Fibroblast of peridontal ligament (primary cell): ENCODE results near the gene KCTD16.

Experiments
- DNase-seq: peaks from one replicate; pipeline ENCODE4 v3.0.0-alpha.2; 2010; ENCODE audit errors: extremely low read depth

The KCTD16 gene

DNA sequence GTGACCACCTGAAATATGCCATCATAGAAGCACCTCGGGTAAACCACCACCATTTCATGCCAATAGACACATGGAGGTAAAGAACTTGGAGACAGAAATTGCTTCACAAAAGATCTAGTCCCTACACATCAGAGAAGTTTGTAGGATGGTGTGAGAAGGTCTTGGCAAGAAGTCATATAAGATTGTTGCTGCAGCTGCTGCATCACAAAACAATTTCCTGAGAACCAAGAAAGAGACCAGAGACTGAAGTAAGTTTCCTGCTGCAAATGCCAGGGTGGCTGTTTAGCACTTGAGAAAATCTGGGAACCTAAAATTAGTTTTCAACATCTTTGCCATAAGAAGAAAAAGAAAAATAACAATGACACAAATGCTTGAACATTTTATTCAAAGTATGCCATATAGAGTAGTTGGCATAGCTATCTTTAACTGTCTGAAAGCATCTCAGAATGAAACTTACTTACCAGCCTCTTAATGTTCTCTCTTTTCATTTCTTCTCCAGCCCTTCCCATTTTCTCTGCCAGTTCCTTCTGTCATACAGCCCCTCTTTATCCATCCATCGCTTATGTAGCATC, 114.3 kb downstream of the KCTD16 start:
- DNase-seq, result peak; percentile 52

DNA sequence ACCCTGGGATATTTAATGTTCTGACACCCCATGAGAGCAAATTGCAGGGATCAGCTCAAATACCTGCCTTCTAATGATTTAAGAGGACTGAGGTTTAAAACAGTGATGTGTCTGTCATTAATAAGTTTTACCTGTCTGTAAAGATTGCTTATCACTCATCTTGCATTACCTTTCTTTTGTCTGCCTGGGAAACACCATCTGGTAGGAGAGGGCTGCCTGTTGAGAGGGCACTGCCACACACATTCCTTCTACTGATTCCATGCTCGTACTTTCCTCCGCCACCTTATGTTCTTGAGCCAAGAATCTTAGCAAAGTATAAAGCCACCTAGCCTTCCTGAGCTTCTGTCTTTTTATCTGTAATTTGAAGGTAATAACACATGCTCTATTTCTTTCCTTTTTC, 118.6 kb downstream of the KCTD16 start:
- DNase-seq, result no peak

DNA sequence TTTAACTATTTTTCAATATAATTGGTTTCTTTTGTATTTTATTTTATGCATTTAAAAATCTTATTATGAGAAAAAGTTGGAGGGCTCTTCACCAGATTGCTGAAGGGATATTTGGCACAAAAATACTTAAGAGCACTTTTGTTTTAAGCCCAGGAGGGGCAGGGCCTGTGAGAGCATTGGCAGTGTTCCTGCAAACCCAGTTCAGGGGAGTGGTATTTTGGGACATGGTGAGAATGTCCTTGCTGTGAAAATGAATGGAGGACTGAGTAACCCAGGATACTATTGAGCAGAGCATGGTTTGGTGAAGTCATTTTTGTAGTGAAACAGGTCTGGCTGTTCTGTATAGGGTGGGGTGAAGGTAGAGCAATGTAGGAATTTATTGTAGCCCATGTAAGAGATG, 121.4 kb downstream of the KCTD16 start:
- no peak for DNase-seq

DNA sequence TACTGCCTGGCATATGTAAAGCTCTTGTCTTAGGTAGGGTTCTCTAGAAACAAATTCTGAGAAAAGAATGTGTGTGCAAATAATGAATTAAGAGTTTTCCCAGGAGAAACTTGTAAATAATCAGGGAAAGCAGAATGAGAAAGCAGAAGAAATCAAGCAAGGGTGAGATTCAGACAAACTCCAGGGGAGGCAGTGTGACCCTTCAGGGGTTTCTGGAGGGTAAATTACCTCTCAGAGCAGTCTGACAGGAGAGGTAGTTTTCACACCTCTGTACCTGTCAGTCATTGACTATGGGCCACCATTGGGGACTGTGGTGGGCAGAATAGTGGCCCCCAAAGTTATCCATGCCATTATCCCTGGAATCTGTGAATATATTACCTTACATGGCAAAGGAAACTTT, 124.6 kb downstream of the KCTD16 start:
- DNase-seq, result no peak

DNA sequence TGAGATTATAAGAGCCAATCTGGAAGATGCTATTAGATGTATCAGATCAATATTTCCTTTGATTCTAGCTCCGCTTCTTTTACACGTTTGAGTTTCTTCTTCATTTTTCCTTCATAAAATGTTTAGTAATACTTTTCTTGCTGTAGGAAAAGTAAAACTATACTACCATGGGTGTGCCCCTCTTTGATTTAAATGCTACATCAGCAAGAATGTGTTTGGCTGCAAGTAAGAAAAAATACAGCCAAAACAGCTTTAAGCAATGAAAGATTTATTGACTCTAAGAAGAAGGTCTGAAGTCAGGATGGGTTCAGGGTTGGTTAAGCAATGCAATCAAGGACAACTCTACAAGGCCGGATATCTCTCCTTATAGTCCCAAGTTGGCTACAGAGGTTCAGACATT, 126.4 kb downstream of the KCTD16 start:
- DNase-seq, result no peak

DNA sequence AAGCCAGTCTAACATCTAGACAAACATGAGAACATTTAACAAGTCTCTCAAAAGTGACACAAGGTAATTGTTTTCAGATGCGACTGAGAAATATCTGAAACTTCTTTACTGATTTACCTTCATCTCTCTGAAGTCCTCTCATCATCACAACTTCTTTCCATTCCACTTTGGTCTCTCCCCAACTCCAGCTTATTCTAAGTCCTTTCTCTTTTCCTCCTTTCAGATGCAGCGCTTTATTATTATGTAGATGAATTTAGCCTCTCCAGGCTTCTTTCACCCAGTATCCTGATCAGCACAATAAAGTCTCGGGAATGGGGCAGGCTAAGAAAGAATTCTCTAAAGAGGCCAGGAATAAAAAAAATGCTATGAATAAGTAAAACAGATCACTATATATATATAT, 128.0 kb downstream of the KCTD16 start:
- DNase-seq, result no peak

DNA sequence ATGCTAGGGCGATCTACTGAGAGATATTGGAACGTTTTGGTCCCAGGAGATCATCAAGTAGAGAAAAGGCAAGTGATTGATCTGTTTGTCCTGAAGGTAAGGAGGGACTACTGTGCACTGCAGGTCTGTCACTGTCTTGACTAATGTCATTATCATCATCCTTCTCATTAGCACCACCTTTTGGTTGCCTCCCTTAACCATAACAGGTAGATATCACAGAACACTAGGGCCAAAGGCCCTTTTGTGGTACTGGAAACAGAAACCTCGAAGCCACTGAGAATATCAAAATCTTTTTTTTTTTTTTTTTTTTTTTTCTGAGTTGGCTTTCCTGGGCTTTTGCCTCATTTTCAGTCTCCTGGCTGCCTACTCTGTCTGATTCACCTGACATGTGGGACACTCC, 134.0 kb downstream of the KCTD16 start:
- no peak for DNase-seq

DNA sequence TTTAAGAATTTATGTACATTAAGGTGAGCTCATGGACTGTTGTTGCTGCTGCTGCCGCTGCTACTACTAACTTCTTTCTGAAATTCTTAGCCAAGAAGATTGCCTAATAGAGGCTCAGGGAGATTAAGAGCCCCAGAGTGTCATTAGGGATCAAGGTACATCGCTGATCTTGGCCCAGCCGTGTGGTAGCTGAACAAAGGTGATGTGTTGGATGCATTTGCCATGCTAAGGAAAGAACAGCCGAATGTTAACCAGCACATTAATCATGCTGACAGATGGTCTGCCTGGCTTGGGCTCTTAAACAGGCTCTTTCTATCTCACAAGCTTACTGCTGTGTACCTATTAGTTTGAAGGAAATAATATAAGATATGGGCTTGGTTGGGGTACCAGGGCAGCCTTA, 137.1 kb downstream of the KCTD16 start:
- no peak for DNase-seq

DNA sequence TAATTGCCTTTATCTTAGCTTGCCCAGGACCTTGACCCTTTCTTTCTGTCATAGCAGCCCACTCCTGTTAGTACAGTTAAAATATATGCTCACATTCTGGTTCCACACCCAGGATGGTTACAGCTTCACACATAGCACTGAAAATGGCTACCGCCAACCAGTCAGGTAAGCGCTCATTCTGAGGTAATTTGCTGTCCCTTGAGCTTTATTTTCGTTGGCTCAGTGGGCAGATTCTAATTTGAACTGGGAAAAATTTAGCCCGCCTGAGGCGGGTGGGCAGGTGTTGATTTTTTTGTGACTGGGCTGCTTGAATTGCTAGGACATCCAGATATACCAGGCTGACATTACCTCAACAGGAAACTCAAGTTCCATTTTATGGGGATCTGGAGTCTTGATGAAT, 137.5 kb downstream of the KCTD16 start:
- DNase-seq, result no peak

DNA sequence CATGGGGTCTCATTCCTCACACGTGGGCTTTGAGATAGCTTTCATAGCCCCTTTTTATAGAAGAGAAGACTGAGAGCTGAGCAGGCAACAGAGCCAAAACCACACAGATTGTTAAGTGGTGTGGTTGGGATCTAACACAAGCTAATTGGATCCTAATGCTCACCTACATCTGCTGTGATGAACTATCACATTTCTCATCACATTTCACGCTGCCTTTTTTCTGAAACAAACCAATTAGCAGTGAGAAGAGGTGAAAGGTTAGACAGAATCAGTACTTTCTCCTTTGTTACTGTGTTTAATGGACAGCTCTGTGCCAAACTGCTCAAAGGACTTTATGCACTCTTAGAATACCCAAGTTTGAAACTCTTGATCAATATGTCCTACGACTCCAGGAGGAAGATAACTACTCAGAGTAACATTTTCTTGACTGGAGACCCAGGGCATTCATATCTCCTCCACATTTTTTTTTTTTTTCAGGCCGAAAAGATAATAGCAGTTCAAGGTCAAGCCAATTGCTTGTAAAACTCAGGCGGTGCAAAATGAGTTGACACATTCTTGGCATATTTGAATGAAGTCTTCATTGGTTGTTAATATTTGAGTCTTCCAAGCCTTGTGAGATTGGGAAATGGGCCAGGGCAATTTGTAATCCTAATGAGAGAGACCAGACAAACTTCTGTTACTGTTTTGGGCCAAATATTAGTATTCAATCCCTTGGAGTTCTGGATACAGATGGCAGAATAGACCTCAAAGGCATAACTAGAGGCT, 138.4 kb downstream of the KCTD16 start:
- no peak for DNase-seq

DNA sequence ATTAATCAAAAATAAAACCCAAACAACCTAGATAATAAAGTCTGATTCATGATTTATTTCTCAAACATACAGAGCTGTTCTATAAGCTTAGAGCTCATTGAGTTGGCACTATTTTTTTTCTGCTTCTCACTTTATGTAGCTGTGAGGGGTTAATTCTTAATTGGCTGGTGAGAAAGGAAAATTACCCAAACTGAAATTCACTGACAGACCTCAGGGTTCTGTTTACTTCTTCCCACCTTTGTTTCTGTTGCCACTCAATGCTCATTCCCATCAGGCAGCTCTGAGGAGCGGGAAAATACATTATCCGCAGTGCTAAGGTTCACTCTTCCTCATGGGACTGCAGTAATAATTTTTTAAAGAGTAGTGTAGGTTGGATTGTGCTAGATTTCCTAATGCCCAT, 139.9 kb downstream of the KCTD16 start:
- no peak for DNase-seq

DNA sequence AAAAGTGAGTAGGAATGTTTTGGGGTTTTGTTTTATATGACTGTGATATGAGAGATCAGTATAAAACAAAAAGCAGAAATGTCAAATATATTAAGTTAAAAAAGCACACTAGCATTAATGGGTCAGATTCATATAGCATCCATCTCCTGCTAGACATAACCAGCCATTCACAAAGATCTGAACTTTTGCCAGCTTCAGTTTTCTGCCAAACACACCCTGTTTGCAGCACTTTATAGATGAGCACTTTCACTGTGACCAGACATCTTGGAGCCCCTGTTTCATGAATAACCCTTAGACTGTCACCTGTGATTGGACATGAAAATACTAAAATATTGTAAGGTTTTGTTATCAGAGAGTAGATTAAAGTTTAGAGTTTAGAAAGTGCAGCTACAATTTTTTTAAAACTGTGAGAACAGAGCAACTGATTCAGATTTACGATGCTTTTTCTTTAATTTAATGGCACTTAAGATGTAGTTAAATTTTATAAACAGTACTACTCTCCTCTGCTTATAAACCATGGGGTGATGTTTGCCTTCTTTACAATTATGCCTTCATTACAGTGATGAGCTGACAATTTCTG, 142.6 kb downstream of the KCTD16 start:
- DNase-seq, result no peak

DNA sequence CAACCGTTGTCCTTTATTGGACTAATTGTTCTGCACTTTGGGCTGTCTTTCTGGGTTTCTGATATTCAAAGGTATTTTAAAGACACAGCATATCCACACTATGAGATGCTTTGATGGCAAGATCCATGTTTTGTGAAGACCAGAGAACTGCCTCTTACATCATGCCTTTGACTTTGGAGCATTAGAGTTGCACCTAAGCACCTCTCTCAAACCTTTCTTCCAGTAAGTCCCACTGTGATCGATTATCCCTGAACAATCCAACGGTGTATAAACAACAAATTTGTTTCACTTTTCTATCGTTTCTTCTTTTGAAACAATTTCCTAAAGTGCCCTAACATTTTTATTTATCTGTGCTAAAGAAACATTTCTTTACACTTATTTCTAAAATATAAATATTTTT, 144.4 kb downstream of the KCTD16 start:
- no peak for DNase-seq

DNA sequence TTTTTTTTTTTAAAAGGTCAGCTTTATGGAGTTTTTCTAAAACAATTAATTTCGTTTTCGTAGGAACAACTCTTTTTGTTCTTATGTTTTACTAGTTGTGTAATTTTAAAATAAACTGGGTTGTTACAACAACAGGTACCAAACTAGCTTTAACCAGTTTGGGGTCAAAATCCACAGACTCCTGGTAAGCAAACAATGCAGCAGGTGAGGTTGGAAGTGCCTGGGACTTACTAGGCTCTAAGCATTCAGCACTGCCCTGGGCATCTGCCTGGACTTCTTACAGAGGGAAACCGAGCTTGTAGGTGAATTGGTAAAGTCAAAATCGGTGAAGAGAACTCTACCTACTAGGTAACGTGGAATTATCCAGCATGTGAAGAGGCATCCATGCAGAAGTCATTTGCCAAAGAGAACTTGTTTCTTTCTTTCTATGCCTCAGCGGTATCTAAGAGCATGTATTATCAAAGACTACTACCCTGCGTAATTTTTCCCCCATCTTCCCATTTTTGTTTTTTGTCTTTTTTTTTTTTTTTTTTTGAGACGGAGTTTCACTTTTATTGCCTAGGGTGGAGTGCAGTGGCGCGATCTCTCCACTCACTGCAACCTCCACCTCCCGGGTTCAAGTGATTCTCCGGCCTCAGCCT, 145.4 kb downstream of the KCTD16 start:
- DNase-seq, result no peak

DNA sequence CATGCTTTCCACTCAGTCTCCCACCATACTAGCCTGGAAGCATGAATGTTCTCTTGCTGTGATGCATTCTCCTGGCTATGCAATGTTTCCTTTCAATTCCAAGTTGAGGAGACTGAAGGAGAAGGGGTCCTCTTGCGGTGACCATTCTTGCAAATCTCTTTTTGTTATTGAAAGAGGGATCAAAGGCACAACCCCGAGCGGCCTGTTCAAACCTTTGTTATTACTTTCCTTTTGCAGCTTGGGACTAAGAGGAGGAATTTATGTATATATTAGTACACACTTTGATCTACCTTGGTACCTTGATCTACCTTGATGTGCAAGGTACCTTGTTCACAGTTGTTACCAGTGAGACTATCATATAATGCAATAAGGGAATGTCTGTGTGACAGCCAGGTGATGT, 147.3 kb downstream of the KCTD16 start:
- no peak for DNase-seq

DNA sequence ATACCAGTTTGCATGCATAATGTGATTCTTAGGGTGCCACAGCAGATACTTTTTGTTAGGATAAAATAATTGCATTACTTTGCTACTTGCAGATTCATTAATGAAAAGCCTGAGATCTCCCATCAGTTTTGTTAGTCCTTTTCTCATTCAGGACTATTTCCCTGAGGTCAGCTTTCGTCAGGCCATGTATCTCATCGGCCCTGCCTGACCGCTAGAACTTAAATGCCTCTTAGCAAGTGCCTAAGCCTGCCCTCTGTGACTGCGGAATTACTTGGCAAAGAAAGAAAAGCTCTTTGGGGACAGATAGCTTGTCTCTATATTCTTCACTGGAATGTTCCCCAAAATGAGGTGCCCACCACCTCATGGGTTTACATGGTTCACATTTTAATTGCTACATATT, 147.8 kb downstream of the KCTD16 start:
- DNase-seq, result no peak

DNA sequence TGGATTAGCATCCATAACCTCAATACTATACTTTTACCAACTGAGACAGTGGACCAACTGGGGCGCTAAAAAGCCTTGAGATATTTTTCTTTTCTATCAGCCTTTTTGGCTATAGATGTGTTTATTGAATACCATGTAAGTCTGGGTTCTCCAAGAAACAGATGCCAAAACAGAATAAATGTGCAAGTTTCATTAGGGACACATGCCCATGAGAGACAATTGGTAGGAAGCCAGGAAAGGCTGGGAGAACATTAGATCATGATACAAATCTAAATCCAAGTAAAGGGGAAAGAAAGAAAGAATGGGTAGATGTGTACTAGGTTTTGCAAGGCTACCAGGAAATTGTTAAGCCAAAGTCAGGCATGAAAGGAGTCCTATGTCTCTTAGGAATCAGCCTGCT, 152.5 kb downstream of the KCTD16 start:
- no peak for DNase-seq

DNA sequence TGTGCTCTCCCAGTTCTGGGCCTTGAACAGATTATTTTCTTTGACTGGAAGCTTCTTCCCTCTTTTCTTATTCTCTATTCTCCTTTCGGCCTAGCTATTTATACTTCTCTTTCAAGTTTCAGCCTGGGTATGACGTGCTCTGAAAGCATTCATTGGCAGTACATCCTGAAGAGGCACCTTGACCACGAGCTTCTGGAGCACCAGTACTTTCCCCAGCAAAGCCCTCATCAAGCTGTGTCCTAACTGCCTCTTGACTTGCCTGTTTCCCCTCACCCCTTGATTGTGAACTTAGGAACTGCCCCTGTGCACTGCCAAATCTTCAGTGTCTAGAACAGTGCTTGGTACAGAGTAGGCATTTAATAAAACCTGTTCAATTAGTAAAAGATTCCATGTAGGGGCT, 154.9 kb downstream of the KCTD16 start:
- no peak for DNase-seq

DNA sequence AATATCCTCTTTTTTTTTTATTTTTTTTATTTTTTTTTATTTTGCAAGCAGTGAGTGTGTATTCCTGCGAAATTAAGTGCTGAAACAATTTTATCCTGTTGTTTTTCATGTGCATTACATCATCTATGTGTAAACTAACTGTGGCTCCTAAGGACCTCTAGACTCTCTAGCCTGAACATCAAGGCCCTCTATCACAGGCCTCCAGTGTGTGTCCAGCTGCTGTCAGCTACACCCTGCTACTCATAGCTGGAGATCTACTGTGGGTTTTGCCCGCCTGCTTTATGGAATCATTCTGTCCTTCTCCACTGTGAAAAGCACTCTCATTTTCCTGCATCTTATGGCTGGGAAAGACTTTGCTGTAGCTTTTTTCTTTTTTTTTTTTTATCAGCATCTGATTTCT, 157.8 kb downstream of the KCTD16 start:
- no peak for DNase-seq

DNA sequence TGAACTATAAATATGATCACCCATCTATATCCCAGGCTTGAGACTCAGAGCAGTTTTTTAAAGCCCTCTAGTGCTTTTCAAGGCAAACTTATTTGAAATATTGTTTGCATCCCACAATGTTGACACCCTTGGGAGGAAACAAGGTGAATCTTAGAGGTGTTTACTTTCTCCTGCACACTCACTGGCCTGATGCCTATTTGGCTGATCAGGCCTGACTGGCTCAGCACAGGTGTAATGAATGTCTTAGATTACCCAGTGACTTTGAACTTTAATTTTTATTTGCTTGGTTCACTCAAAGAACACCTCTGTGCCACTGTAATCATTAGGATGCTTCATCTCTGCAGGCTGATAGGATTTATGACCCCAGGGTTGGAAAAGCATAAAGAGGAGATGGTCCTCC, 158.3 kb downstream of the KCTD16 start:
- DNase-seq, result no peak

DNA sequence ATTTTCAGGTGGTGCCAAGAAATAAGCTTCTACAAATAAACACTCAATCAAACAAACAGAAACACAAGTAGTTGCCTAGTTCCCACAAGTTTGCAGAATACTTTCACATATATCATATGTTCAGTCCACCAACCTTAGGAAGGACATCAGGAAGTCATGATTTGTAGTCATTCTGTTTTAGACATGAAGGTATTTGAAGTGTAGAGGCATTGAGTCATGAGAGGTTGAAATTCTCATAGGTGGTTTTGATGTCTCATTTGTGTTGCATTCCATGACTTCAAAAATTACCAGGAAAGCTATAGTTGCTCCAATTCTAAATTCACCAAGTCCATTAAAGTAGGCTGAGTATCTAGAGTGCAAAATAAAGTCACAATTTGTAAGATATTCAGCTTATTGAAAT, 159.0 kb downstream of the KCTD16 start:
- no peak for DNase-seq

DNA sequence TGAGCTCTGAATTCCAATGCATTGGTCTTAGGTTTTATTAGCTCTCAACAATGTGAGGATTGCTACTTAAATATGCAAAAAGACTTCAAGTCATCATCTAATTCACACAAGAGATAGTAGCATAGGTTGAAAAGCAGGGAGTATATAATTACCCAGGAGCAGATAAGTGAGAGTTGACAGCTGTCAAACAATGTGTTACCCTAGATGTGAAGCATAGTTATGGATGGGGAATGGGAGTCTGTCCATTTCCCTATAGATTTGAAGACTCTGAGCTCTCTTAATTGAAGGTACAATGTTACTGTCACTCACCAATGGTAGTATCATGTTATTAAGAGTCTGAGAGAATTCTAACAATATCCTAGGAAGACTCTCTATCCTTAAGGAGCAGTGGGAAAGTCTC, 160.7 kb downstream of the KCTD16 start:
- DNase-seq, result no peak

DNA sequence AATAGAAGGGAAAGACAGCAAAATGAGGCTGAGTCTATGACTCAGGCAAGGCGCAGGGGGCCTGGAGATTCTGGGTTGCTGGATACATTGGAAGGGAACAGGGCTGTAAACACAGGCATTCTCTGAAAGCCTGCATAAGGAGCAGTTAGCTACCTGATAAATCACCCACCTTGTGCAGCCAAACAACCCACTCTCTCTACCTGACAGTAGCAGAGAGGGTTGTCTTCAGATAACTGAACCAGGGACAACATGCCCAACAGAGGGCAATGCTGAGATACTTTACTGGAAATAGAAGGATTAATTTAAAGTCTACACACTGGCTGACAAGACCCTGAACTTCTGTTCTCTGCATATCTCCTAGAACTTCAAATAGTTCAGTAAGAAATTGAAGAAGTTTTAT, 161.6 kb downstream of the KCTD16 start:
- DNase-seq, result no peak
